ENCODE data around the gene RAPGEF1.
A peak's percentile ranks its signal among the peaks of the same experiment; 100 is the strongest.

The RAPGEF1 gene

DNA sequence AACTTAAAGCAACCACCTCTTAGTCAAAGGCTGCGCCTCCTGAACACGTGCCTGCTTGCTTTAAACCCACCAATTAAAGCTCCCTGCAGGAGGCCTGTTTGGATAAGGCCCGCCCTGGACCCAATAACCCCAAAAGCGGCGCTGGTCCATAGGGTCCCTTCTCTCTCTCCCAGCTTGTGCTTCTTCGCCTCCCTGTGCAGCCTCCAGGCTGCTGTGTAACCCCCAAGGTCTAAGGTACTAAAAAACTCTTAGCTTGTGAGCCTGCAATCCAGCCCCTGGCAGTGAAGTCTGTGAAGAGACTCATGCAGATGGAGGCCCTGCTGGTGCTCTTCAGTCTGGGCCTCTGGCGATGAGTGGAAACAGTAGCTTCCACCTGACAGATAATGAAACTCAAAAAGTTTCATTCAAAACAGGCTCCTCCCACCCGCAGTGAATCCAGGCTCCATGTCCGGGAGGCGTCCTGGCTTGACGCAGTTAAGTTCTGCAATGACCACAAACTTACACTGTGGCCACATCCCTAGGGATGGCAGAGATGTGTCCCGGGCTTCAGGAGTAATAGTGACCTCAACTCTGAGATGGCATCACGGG lies 97.3 kb downstream of the RAPGEF1 start:
- DNase-seq: peak in 2 of 5 experiments; percentile 49 to 90

DNA sequence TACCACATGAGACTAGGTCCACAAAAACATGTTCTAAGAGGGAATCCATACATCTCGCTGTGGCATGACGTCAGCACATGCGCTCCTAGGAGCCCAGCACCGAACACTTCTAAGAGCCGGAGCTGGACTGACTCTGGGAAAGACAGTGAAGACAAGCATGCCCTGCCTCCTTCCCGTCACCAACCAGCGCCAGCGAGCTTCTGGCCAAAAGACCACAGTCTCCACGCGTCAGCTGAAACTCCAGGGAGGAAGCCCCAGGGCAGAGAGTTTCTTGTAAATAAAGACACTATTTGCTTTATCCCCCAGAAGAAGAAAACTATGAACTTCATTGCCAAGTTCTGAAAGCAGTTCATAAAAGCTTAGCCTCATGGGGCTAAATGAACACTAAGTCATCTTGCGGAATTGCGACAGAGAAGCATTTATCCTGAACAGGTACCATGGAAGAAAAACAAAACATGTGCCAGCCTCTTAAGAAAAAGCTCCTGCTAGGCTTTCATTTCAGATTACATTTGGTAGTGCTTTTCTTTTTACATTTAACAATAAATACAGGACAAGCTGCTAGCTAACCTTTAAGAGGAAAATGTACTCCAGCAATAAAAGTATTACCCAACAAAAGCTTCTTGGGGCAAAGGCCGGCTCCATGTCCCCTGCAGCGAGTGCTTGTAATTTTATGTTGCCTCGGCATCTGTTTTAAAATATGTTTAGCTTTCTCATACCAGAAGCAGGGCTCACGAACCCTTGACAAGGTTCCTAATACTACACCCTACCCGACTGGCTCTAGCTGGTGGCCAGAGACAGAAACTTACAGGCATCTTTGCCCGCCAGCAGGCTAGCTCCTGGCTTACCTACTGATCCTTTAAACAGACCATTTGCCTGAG lies 98.0 kb downstream of the RAPGEF1 start:
- DNase-seq: no peak

DNA sequence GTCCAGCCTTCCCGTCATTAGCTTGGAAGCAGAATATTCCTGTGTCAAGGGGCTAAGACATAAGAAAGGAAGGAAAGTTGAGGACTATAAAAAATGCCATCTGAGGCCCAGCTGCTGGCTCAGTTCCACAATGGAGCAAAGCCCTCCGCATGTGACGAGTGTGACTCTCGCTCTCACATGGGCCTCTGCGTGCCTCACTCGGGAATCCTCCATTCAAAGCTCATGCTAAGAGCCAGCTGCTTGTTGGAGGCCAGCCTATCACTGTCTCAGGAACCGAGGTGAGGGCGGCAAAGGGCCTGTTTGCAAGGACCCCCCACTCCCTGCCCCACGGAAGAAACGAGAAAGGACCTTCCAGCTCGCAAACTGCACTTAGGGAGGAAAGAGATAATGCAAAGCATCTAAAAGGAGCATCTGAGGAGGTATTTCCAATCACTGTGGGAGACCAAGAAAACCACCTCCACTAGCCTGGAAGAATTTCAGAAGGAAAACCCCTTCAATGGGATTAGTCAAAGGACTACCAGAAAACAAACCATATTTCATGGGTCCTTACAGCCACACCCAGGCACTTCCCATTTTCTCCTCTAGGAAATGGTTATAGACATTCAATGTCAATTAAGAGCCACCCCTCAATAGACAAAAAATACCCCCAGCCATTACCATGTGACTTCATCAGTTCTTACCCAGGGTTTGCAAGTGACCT lies 99.3 kb downstream of the RAPGEF1 start:
- DNase-seq: no peak

DNA sequence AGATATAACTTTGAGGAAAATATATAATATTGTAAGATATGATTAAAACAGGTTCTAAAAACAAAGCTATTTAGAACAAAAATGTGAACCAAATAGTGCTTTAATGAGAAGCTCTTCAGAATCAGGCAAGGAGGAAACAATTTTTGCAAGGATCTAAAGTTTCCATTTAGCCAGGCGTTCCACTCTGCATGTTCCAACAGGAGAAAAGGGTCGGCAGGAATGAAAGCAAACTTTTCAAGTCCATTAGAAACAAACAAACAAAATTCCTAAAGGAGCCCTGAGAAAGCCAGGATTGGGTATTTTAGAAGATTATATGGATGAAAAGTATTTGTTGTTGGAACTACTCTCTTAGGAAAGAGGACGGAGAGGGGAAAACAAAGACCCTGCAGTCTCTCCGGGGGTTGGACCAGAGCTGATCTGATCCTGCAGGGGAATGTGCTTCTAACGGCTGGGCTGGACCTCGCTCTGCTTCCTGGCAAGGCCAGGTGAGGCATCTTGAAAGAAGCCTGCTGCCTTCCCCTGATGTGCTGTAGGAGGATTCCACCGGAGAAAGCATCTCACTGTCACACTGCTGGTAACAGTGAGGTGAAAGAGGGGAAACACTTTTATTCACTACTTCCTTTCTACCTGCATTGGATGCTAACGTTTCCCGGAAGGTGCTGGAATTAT lies 100.0 kb downstream of the RAPGEF1 start:
- no peak for DNase-seq

DNA sequence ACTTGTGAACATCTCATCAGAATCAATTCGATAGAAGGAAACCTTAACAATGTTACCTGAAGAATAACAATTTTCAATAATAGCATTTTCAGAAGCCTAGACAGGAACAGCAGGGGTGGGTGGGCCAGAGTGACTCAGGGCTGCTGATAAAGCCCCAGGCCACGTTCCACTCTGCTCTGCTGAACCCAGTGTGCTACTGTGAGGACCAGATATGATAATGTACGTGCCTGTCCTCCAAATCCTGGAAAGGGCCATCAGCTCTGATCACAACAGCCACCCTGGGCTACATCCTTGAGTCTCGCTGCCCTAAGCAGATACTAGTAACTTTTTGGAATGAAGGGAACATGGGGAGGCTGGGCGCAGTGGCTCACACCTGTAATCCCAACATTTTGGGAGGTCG lies 103.3 kb downstream of the RAPGEF1 start:
- no peak for DNase-seq

DNA sequence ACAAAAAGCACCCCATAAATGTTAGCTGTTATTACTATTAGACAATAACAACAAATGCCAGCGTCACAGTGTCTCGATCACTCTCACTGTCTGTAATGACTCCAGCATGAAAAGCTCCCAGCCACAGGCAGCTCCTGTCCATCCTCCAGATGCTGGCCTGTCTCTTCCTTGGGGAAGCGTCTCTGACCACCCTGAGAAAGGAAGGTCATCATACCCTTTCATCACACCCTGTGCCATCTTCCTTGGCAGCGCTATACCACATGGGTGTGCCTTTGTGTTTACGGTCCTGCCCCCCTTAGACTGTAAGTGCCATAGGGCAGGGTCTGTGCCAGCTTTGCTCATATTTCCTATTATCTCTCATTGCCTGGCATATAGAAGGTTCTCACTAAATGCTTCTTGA lies 104.0 kb downstream of the RAPGEF1 start:
- DNase-seq: no peak

DNA sequence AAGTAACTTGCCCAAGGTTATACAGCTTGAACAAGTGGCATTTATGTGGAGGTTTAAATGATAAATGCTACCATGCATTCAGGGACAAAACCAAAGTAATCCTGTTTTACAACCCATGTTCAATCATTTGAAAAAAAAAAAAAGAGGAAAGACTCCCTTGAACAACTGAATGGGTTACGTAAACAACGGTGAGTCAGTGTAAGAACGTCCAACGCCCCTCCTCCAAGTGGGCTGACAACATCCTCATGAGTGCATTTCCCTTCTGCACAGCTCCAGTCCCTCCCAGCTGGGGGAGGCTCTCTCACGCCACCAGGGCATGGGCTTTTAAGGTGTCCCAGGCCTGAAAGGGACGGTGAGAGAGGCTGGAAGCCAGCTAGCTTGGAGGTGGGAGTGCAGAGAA lies 104.6 kb downstream of the RAPGEF1 start:
- DNase-seq: peak; percentile 26 to 85 (median 63)

DNA sequence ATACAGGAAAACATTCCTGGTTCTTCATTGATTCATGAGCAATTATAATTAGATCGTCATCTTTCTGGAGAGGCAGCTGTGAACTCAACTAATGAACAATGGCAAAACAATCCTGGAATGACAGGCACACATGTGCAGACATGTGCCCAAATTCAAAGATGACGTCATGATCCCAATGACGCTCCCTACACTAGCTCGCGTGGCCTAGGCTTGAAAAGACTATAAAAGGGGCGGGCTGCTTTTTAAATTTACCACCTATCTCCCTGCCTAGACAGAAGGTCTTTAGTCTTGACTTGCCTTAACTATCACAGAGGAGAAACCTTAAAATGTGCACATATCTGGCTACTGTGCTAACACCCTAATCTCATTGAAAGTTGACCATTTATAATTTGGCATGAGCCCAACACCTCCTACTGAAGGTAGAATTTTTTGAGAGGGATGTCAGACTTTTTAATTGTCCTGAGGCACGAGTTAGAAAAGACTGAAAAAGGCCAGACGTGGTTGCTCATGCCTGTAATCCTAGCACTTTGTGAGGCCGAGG lies 106.3 kb downstream of the RAPGEF1 start:
- no peak for DNase-seq

DNA sequence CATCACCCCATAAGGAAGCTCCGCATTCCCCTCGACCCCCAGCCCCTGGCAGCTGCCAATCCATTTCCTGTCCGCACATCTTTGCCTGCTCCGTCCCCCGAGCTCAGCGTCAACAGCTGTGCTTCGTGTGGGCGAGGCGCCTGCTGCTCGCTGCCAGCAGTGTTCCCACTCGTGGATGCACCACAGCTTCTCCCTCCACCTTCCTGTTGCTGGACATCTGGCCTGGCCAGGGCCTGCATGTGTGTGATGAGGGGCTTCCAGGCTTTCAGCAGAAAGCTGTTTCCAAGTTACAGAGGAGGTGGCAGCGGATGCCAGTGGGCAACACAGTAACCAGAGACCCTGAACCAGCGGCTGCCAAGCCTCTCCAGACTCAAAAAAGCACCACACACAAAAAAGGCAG lies 108.6 kb downstream of the RAPGEF1 start:
- DNase-seq: no peak

DNA sequence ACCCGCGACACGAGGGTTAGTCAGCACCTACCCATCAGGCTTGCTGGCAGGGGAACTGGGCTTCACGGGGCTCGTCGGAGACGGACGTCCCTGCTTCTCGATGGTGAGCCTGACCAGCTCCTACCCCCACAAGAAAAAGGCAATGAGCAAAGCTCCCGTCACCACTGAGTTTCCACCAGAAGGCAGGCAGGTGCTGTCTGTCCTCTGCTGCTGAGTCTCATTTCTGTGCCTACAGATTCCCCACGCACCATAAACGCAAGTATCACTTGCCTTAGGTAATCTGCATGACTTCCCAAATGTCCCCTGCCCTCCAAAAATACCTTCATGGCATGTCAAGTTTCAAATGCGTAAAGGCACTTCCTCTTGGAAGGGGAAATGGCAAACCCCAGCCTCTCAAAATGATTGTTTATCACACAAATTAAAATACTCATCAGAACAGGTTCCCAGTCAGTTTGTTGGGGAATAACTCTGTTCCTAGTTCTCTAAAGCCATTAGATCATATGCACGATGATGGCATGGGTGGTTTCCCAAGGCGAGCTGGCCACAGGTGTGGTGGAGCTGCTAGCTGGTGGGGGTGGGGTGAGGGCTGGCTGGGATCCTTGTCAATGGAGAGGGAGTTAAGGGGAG lies 109.6 kb downstream of the RAPGEF1 start:
- no peak for DNase-seq

DNA sequence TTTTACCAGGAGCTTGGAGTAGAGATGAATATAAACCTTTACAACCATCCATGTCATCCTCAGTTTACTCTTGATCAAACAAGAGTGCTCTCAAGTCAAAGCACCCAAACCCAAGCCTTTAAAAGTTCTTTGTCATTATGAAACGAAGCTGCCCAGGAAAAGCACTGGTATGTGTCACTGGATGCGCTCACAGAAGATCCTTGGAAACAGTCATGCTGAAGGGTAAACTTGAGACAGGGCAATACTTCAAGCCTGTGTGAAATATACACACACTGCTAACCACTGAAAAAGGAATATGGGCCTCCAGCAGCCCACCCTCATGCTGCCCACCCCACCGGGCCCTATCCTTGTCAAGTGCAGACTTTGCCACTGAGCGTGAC lies 110.1 kb downstream of the RAPGEF1 start:
- peak in 1 of 5 experiments; percentile 22 for DNase-seq

DNA sequence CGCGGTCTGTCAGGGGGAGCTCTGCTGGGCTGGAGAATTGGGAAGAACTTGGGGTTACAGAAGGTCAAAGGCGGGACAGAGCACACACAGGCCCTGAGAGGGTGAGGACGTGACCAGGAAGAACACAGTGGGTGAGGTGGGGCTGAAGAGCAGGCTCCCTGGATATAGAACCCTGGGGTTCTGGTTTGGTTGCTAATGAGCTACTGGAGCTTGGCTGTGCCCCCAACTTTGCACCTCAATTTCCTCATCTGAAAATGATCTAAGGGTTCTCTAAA lies 110.7 kb downstream of the RAPGEF1 start:
- no peak for DNase-seq

DNA sequence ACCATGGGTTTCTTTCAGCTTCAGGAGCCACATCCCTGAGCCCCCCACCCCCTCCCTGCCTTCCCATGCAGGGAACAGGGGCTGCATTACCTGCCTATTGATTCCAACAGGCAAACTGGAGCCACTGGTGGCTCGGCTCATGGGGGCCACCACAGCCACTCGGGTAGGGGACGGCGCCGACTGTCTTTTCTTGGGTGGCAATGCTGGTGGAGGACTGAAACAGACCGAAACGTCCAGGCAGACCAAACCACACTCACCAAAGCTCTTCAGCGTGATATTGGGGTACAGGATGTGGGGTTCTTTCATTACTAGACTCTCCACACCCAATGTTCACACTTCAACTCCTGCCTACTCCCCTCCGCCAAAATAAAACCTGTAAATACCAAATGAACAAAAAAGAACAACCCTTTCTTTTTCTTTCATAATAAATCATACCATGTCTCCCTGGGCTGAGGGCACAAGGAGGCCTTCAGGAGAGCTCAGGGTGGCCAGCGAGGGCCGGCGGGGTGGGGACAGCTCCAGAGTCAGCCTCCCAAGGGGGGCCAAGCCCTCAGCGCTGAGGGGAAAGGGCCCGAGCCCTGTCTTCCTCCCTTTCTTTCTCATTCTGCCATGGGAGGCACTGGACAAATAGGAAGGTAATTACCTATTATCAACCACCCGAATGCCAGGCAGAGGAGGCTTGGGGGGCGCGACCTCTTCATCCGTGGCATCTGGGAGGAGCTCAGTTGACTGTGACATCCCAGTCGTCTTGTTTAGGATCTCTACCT lies 111.2 kb downstream of the RAPGEF1 start:
- DNase-seq: peak in 1 of 5 experiments; percentile 77

DNA sequence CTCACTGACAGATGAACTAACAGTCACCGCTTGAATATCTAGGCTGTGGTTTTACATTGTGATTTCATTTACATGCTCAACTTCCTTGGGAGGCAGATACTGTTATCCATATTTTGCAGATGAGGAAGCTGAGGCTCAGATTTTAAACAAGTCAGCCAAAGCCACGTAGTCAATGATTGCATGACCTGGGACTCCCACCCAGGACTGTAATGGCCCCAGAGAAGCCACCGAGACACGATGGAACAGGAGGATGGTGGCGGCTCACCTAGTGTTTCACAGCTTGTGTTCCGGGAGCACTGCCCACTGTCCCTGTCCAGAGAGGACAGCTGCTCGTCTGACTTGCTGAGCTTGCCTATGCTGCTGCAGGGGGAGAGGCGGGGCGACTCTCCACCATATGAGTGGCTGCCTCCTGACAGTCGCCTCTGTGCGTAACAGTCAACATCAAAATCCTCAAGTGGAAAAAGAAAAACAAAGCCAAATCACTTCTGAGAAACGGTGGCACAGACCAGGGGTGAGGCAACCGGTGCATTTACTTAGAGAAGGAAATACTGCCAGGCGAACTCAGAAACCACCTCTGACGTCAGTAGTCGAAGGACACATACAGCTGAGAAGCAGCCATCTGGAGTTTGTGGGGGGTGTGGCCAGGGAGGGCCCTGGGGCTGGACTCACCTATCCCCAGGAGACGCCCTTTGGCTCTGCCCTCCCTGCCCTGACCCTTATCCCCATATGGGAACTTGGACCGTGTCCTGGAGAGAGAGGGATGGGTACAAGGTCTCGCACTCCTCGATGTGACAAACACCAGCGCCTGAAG lies 112.0 kb downstream of the RAPGEF1 start:
- peak in 3 of 5 experiments; percentile 13 to 94 (median 87) for DNase-seq

DNA sequence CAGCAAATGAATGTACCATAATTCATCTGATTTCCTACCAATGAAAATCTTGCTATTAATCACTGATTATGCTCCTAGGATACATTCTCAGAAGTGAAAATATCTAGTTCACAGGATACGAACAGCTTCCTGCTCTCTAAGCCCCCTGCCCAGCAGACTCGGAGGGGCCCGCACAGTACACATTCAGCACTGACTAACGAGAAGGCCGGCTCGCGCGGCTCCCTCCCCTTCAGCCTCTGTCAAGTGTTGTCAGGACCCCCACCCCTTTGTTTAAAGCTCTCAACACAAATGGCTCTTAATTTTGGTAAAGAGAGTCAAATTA lies 112.6 kb downstream of the RAPGEF1 start:
- no peak for DNase-seq

DNA sequence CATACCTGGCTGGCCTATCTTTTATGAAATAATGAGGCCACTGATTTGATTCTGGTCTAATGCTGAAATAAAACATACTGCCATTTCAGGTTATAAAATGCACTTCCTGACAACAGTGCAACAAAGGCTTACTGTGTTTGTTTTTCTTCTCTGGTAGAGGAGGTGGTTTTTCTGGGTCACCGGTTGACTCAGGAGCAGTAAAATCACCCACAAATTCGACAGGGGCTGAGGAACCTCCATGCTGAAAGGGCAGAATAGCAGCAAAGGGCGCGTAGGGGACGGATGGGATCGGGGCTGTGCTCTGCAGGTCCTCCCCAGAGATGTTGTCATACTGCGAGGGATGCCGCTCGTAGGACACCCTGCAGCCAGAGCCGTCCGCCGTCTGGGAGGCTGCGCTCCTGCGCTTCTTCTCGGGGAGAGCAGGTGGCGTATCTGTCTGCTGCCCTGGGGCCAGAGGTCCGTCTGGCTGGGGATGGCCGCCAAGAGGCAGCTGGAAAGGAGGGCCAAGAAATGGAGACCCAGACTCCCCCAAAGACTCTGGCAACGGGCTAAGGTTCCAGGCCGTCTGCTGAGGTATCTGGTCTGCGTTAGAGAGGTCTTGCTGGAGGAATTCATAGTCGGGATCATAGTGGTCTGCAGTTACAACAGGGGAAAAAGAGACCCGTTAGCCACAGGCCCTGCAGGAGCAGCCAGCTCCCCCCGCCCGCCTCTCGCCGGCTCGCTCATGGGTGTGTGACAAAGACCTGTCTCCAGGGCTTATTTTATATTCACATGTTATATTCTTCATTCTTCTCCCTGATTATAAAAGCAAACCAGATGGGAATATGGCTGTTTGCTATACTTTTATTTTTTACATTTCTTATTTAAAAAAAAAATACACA lies 113.8 kb downstream of the RAPGEF1 start:
- DNase-seq: peak in 2 of 5 experiments; percentile 50 to 62

DNA sequence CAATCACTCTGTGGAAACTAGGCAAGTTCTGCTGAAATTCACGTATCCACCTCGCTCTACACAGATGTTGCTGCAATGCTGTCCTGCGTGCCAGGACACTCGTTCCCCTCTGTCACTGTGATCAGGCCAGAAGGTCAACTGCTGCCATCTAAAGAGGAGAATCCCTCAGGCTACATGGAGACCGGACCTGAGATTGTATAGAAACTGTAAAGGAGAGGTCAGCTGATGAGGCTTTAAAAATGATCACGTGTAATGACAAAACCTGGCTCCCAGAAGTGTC lies 114.4 kb downstream of the RAPGEF1 start:
- DNase-seq: no peak

DNA sequence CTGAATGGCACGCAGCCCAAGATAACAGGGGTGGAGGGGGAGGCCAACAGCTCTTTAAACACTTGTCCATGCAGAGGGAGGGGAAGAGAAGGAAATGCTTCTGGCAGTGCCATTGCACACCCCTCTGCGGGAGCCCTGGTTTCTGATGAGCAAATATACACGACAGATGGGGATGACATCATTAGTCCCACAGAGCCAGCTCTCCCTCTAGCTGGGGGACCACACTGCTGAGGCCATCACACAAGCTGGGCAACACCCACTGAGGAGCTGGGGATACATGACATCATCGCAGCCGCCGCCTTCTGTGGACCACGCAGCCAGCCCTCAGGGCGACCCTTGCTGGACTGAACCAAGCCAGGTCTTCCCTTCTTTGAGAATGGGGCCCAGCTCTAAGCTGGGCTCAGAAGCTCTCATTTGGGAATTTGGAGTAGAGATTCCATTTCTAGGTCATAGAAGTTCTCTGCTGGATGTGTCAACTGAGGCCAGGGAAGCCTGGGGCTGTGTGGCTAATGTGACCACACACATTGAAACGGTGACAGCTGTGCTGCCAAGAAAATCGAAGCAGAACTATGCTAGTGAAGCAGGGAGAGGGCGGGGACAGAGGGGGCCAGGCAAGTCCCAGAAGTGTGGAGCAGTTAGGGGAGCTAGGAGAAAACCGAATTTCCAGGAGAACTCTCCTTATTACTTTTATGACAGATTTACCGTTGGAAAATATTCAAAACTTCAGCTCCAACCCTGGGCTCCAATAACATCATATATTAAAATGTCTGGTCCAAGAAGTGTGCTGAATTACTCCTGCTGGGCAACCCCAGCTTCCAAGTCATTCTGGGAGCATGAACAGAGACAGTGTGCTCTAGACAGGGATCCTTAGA lies 115.0 kb downstream of the RAPGEF1 start:
- no peak for DNase-seq

DNA sequence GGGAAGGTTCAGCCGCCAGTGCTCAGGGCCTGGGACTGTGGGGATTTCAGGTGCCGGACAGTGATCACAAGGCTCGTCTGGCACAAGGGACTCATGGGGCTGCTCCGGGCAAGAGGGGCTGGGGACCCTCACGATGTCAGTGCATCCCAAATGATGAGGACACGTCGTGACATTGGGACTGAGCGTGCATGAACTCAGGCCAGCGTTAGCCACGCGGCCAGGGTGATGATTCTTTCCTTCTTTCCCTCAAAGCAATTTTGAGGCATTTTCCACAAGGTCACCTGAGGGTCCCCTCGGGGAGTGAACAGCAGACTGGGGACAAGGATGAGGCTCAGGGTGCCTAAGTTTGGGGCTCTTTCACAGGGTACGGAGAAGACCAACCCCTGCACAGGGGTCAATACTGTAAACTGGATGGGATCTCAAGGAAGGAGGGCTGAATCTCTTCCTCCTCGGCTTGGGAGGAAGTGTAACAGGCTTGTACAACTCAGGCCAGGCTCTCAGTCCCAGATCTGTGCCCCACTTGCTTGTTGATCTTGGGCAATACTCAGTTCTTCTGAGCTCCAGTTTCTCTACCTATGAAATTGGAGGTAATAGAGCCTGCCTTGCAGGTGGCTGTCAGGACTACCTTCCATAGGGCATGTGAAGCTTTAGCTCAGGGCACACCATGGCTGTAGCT lies 116.1 kb downstream of the RAPGEF1 start:
- no peak for DNase-seq

Measured in T-helper 2 cell (primary cell).